Bronchial epithelial cell (primary cell): ENCODE measurements around the gene ZNF646. TPM values are rescaled to one million over a fixed set of nuclear protein-coding genes. Genes with fewer than 3 reads are reported as not detected.

ENCODE experiments used
- DNase-seq: peaks from one replicate; pipeline ENCODE4 v3.0.0-alpha.2; 2010; ENCODE audit warnings: low read depth
- FAIRE-seq: peaks from 2 replicates; lab custom pipeline; 2011; peaks lifted over from hg19 to GRCh38; lab: Jason Lieb, UNC
- H3K27me3 ChIP-seq: 2 replicates; pipeline ENCODE4 v1.5.1; 2011; ENCODE audit warnings: low read length; ENCODE audit not compliant: control insufficient read depth, insufficient read depth
- H3K36me3 ChIP-seq: 2 replicates; pipeline ENCODE4 v1.5.1; 2011; ENCODE audit warnings: low read length; ENCODE audit not compliant: control insufficient read depth, insufficient read depth
- H3K4me3 ChIP-seq: 2 replicates; pipeline ENCODE4 v1.5.1; 2011; ENCODE audit warnings: mild to moderate bottlenecking, low read depth, low read length, control low read depth
- CTCF ChIP-seq: IDR thresholded peaks from 2 replicates; pipeline ENCODE4 v1.5.1; 2011; ENCODE audit warnings: mild to moderate bottlenecking, moderate library complexity, low read length, control low read depth, inconsistent platforms; ENCODE audit not compliant: insufficient read depth, severe bottlenecking
- total RNA-seq: library from RNA; depleted of rRNA; stranded (reverse); fragments of >200 nt; gene quantifications from 2 replicates; pipeline ENCODE4 v1.2.1, GENCODE V29; 2014

The ZNF646 gene, protein sequence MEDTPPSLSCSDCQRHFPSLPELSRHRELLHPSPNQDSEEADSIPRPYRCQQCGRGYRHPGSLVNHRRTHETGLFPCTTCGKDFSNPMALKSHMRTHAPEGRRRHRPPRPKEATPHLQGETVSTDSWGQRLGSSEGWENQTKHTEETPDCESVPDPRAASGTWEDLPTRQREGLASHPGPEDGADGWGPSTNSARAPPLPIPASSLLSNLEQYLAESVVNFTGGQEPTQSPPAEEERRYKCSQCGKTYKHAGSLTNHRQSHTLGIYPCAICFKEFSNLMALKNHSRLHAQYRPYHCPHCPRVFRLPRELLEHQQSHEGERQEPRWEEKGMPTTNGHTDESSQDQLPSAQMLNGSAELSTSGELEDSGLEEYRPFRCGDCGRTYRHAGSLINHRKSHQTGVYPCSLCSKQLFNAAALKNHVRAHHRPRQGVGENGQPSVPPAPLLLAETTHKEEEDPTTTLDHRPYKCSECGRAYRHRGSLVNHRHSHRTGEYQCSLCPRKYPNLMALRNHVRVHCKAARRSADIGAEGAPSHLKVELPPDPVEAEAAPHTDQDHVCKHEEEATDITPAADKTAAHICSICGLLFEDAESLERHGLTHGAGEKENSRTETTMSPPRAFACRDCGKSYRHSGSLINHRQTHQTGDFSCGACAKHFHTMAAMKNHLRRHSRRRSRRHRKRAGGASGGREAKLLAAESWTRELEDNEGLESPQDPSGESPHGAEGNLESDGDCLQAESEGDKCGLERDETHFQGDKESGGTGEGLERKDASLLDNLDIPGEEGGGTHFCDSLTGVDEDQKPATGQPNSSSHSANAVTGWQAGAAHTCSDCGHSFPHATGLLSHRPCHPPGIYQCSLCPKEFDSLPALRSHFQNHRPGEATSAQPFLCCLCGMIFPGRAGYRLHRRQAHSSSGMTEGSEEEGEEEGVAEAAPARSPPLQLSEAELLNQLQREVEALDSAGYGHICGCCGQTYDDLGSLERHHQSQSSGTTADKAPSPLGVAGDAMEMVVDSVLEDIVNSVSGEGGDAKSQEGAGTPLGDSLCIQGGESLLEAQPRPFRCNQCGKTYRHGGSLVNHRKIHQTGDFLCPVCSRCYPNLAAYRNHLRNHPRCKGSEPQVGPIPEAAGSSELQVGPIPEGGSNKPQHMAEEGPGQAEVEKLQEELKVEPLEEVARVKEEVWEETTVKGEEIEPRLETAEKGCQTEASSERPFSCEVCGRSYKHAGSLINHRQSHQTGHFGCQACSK (N-terminal part only)
- total RNA-seq: 6.3 and 10.0 TPM in 2 replicates

GRCh38 chr16:31073970-31074813 lies at the start of gene ZNF646, which contains the start of gene ZNF668:
TSS of gene ZNF646 (plus strand) at chr16:31074422. CDS start at chr16:31076325, 1,903 bp downstream.
TSS of gene ZNF668 (minus strand) at chr16:31074240. CDS start at chr16:31064459, 9,781 bp downstream.
- no peak for FAIRE-seq
- Histone ChIP-seq H3K27me3 (no peaks in the 10 kb centered on the region), H3K36me3 (peaks cover 17% of the 10 kb centered on the region), H3K4me3 (peak within 1 kb of the TSS; percentile 96)
- TF ChIP-seq CTCF: no peak
- DNase-seq: peak; percentile 97

GRCh38 chr16:31025339-31025738 lies 48.9 kb upstream of the ZNF646 start:
- Histone ChIP-seq H3K4me3 (no peak overlapping the region), H3K36me3 (no peaks in the 10 kb centered on the region), H3K27me3 (no peaks in the 10 kb centered on the region)
- no peak for TF ChIP-seq CTCF
- DNase-seq (no peak), FAIRE-seq (no peak)

GRCh38 chr16:31029272-31029671 lies 45.0 kb upstream of the ZNF646 start:
- Histone ChIP-seq H3K27me3 (no peaks in the 10 kb centered on the region), H3K36me3 (no peaks in the 10 kb centered on the region), H3K4me3 (no peak overlapping the region)
- TF ChIP-seq CTCF: no peak
- DNase-seq (no peak), FAIRE-seq (no peak)

- Histone ChIP-seq H3K4me3 (no peak overlapping the region), H3K36me3 (no peaks in the 10 kb centered on the region), H3K27me3 (no peaks in the 10 kb centered on the region)
- FAIRE-seq (no peak), DNase-seq (no peak)
- TF ChIP-seq CTCF: no peak
Measured at GRCh38 chr16:31031276-31031675, 42.9 kb upstream of the ZNF646 start.
